Ascending aorta (tissue), 2 donors: ENCODE measurements around the gene TMEM178B. TPM values are rescaled to one million over a fixed set of nuclear protein-coding genes. Genes with fewer than 3 reads are reported as not detected.

Experiments
- DNase-seq, 2 donors: peaks; one replicate each; pipeline ENCODE4 v3.0.0-alpha.2; 2019; ENCODE audit warnings: low spot score in 2 of 2
- H3K27ac ChIP-seq, 2 donors: fragments of 200-600 bp; sonication (generic); one replicate each; pipeline ENCODE4 v1.5.1; 2016 to 2017; ENCODE audit warnings: mild to moderate bottlenecking in 1 of 2
- H3K27me3 ChIP-seq: fragments of 200-600 bp; sonication (generic); one replicate; pipeline ENCODE4 v1.5.1; 2017
- H3K36me3 ChIP-seq, 2 donors: fragments of 200-600 bp; sonication (generic); one replicate each; pipeline ENCODE4 v1.5.1; 2016
- H3K4me1 ChIP-seq, 2 donors: fragments of 200-600 bp; sonication (generic); one replicate each; pipeline ENCODE4 v1.5.1; 2016 to 2017; ENCODE audit warnings: mild to moderate bottlenecking in 1 of 2
- H3K4me3 ChIP-seq, 2 donors: fragments of 200-600 bp; sonication (generic); one replicate each; pipeline ENCODE4 v1.5.1; 2016 to 2017; ENCODE audit warnings: mild to moderate bottlenecking in 1 of 2
- H3K9me3 ChIP-seq, 2 donors: fragments of 200-600 bp; sonication (generic); one replicate each; pipeline ENCODE4 v1.5.1; 2016
- CTCF ChIP-seq, 3 experiments: fragments of 200-600 bp in 2 of 3; fragments of 450-650 bp in 1 of 3; sonication (generic) in 2 of 3; IDR thresholded peaks; one replicate each; pipeline ENCODE4 v1.5.1; 2016 to 2019; ENCODE audit warnings: antibody characterized with exemption in 3 of 3, mild to moderate bottlenecking in 1 of 3, moderate library complexity in 1 of 3
- intact Hi-C: fragments of 100-400 bp; cut with DNase I; formaldehyde crosslinking; loops from one replicate; pipeline ENCODE4 v1.15.1; 2023
- total RNA-seq: library from RNA; depleted of rRNA; stranded (reverse); fragments of >200 nt; gene quantifications from one replicate; pipeline ENCODE4 v1.1.0, GENCODE V29; 2016

TMEM178B gene
- total RNA-seq, 1 donor from 2014 or later: 1.9 TPM

DNA sequence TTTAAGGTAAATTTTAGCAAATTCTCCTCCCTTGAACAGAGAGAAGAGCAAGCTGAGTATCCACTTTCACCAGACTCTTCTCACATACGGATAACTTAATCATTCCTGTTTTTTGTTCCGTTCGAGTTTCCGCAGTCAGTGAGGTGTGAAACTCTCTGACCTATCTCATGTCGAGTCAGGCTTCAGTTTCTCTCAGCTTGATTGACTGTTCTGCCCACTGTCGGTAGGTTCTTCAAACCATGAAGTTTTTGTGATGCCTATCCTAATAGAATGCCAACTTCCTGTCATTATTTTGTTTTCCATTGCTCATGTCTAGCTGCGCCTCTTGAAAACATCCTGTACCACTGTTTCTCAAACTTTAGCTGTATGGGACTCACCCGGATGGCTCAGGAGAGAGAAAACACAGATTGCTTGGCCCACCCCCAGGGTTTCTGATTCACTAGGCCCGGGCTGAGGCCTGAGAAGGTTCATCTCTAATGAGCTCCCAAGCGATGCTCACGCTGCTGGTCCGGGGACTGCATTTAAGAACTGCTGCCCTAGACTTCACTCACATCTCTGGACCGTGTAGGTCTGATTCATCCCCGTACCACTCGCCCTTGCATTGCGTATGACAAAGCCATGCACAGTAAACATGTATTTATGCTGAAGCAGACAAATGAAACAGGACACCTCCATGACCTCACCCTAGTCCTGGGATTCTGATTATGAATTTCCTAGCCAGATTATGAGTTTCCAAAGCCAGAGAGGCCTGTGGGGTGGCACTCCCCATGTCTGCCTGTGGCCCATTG lies 269.0 kb downstream of the TMEM178B start:
- H3K36me3 ChIP-seq: no peaks in the 10 kb centered on the region
- no peak for TF ChIP-seq CTCF (IDR thresholded peaks at IDR 0.05)
- H3K4me3 ChIP-seq: no peak overlapping the region
- DNase-seq: no peak
- H3K4me1 ChIP-seq: no peaks in the 10 kb centered on the region
- intact Hi-C loops: no loop called here
- H3K27ac ChIP-seq: no peak overlapping the region
- H3K9me3 ChIP-seq: no peaks in the 10 kb centered on the region
- H3K27me3 ChIP-seq: no peaks in the 10 kb centered on the region

DNA sequence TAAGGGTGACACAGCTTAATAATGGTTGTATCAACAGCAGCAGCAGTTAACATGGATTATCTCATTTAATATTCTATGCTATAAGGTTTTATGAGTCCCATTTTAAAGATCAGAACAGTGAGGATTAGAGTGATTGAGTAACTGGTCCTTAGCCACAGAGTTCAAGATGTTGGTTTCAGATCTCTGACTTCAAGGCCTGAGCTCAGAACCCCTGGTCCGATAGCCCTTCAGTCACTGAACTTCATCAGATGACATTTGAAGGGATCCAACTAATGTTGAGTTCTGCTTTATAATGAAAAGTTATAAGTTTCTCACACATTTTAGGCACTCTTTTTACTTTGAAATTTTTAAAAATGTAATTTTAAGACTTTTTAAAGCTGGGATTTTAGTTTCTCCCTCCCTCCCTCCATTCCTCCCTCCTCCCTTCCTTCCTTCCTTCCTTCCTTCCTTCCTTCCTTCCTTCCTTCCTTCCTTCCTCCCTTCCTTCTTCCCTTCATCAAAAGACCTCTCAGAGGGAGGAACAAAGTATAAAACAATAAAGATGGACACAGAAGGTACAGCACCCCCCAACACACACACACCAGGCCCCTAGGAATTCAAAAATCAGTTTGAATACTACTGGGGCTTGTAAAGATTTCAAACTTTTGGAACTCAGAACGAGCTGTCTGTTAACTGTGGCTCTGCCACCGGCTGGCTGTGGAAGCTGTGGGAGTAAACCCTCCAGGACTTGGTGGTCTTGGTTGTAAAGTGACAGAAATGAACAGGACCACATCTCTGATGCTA lies 270.5 kb downstream of the TMEM178B start:
- H3K36me3 ChIP-seq: no peaks in the 10 kb centered on the region
- H3K9me3 ChIP-seq: no peaks in the 10 kb centered on the region
- no peaks in the 10 kb centered on the region for H3K27me3 ChIP-seq
- intact Hi-C loops: no loop called here
- H3K4me3 ChIP-seq: no peak overlapping the region
- no peaks in the 10 kb centered on the region for H3K4me1 ChIP-seq
- no peak for TF ChIP-seq CTCF (IDR thresholded peaks at IDR 0.05)
- H3K27ac ChIP-seq: no peak overlapping the region
- DNase-seq: no peak

DNA sequence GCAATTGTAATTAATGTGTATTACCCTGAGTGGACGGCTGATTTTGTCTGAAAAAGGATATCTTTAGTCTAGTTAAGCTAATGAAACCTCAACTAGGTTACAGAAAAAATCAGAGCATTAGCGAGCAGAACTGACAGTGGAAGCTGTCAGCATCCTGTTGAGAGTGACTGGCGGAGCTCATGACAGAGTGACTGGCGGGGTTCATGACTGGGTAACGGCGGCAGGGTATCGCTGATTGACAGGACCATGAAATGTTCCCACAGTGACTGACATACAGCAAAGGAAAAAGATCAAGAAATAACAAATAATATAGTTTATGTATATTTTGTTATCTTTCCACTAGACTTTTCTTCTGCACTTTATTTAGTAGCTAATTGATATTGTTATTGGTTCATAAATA lies 274.9 kb downstream of the TMEM178B start:
- H3K4me3 ChIP-seq: no peak overlapping the region
- intact Hi-C loops: no loop called here
- no peaks in the 10 kb centered on the region for H3K27me3 ChIP-seq
- no peaks in the 10 kb centered on the region for H3K9me3 ChIP-seq
- H3K27ac ChIP-seq: no peak overlapping the region
- no peaks in the 10 kb centered on the region for H3K36me3 ChIP-seq
- no peak for TF ChIP-seq CTCF (IDR thresholded peaks at IDR 0.05)
- no peaks in the 10 kb centered on the region for H3K4me1 ChIP-seq
- no peak for DNase-seq

- intact Hi-C loops: no loop called here
- Histone ChIP-seq H3K4me3 (no peak overlapping the region), H3K9me3 (no peaks in the 10 kb centered on the region)
Observed at GRCh38 chr7:141349338-141349737, 275.5 kb downstream of the TMEM178B start.

GRCh38 chr7:141349804-141350203 lies 275.9 kb downstream of the TMEM178B start:
- H3K4me1 ChIP-seq: no peaks in the 10 kb centered on the region
- no peak for DNase-seq
- no peak for TF ChIP-seq CTCF (IDR thresholded peaks at IDR 0.05)
- no peaks in the 10 kb centered on the region for H3K27me3 ChIP-seq
- no peak overlapping the region for H3K27ac ChIP-seq
- intact Hi-C loops: no loop called here
- H3K36me3 ChIP-seq: no peaks in the 10 kb centered on the region
- H3K9me3 ChIP-seq: no peaks in the 10 kb centered on the region
- H3K4me3 ChIP-seq: no peak overlapping the region

More at GRCh38 chr7:141349338-141349737, 275.5 kb downstream of the TMEM178B start:
- Histone ChIP-seq H3K36me3 (no peaks in the 10 kb centered on the region), H3K27ac (no peak overlapping the region), H3K27me3 (no peaks in the 10 kb centered on the region), H3K4me1 (no peaks in the 10 kb centered on the region)
- TF ChIP-seq CTCF (IDR thresholded peaks at IDR 0.05): no peak
- no peak for DNase-seq
